Pons (tissue), 1 donor: Measurements from ENCODE around the gene GSK3A.

Experiments used
- DNase-seq: peaks from one replicate; pipeline ENCODE4 v3.0.0-alpha.2; 2016; ENCODE audit warnings: low spot score

The GSK3A gene

DNA sequence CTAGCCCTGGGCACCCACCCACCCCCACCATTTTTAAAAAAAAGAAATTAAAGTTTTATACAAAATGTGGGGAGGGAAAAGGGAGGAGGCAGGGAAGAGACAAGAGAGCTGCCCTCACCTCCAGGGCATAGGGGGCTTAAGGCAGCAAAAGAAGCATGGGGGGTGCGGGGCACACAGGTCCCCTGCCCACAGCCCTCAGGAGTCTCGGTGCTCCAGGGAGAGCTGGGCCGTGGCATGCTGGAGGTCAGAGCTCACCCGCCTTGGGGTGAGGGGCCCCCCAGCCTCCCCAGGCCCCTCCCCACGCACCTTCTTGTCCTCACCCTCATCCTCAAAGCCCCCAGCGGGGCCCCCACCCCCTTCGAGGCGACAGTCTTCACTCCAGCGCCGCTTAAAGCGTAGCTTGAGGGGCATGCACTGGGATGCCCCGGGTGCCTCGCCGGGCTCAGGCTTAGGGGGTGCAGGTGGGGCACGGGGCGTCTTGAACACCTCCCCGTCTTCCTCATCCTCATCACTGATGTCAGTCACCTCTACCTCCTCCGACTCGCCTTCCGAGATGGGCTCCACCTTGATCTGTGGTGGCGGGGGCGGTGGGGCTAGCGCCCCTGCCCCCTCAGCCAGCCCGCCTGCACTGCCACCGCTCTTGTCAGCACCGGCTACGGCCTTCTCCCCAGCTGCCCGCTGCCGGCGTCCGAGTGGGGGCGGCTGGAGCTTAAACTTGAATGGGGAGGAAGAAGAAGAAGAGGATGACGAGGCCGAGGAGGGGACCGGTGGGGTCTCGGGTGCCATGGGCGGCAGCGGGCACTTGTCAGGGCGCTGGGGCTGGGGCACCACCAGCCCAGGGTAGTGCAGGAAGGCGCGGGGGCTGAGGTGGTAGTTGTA lies 6.1 kb upstream of the GSK3A start:
- no peak for DNase-seq

DNA sequence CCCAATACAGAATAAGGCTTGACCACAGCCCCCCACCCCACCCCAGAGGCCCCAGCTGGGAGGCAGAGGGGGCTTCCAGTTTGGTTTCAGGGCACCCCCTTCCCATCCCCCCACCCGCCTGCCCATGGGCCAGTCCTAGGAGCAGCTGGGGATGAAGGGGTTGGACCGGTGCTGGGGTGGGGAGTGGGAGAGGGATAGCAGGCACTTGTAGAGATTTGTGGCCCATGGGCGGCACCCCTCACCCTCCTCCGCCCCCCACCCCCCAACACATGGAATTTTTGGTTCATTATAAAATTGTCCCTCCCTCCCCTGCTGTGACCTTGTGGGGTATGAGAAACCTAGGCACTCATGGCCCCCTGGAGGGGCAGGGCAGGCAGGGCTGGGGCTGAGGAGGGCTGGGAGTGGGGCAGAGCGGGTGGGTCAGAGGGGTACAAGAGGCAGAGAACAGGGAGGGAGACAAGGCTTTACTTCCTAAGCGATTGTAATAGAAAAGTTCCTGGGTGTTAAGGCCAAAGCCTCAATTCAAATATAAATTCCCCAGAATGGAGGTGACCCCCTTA lies 5.3 kb upstream of the GSK3A start:
- no peak for DNase-seq

DNA sequence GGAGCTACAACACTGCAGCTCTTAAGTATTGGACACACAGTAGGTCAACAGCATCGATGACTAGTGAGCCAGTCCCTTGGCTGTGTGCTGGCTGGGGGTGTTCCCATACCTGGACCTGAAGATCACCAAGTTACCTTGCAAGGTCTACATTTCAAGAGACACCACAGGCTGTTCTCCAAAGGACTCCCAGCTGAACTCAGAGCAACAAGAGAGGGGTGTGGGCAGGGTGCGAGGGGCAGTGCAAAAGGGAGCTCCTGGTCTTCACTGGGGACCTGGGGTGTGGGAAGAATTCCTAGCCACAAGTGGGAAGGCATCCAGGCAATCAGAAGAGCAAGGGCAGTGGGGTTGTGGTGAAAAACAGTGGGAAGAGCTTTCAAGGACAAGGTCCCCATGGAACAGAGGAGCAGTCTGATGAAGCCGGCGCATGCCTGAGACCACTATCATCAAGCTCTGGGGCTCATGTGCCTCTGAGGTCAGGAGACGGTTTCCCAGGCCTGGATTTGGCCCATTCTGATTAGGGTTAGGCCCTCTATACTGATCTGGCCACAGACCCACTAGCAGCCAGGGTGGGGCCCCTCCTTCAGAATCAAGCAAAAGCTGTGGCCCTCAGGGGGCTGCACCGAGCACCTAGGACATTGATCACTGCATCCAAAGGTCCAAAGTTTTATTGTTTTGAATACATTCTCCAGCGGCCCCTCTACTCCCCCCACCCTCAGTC lies 4.7 kb upstream of the GSK3A start:
- DNase-seq: no peak

DNA sequence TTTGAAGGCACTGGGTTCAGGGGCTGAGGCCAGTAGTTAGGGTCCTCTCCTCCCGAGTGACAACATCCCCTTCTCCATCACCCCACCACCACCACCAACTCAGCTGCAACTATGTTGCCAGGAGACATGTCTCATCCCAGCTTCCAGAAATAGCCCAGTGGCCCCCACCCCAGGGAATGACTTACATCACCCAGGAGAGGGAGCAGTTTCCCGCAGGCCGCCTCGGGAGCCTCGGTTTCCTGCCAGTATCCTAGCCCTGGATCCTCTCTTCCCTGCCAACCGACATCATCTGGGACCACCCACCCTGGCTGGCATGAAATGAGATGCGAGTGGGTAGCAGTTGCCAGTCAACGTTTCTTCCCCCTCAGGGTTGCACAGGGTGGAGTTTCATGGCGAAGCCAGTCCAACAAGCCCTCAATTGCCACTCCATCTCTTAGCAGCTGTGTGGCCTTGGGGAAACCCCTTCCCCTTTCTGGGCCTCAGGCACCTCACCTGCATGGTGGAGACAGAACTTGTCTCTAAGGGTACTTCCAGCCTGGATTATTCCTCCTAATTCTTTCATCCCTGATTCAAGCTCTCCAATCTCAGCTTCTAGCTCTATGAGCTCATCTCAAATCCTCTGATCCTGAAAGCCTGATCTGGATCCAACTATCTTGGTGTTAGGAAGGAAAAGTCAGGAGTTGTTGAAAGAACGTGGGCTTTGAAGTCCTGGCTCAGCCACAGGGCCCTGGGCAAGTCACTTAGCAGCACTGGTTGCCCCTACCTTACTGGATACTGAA lies 3.9 kb upstream of the GSK3A start:
- DNase-seq: peak; percentile 85

DNA sequence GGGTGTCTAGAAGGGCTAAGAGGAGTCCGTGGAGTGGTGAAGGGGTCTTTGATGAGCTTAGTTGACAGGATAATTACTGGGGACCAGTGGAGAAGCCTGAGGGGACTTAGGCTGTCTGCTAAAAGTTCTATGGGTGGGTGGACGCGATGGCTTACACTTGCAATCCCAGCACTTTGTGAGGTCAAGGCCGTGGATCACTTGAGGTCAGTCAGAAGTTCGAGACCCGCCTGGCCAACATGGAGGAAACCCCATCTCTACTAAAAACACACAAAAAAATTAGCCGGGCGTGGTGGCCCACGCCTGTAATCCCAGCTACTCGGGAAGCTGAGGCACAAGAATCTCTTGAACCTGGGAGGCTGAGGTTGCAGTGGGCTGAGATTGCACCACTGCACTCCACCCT lies 2.8 kb upstream of the GSK3A start:
- DNase-seq: no peak

DNA sequence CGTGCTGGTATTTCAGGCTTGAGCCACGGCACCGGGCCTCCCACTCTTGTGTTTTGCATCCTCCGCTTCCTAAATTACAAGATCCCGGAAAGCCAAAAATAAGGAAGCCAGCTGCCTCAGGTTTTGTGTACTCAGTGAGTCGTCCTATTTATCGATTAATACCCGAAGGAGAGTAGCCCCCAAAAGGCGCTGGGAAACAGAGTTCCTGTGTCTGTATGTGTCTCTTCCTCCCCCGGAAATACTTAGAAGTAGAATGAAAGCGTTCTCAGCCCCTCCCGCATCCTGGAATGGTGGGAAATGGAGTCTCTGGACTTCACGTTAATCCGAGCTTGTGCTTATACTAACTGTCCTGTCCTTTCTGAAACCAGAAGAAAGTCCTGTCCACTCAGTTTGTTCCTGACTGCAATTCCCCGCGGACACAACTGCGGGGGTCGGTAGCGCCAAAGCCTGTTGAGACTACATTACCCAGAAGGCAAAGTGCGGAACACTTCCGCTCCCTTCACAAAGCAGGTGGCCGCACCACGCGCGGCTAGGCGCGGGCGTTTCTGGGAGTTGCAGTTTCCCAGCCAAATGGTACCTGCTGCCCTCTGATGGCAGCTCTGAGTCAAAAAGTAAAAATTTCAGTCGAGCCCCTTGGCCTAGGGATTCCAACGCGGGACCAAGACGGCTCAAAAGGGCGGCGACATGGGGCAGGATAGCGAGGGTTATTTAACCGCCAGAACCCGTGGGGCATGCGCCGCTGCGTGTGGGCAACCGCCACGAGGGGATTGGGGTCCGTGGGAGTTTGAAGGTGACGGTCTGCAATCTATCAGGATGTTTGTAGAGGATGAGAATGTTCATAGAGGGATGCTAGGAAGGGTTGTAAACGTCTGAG lies 2.2 kb upstream of the GSK3A start:
- DNase-seq: peak; percentile 97

DNA sequence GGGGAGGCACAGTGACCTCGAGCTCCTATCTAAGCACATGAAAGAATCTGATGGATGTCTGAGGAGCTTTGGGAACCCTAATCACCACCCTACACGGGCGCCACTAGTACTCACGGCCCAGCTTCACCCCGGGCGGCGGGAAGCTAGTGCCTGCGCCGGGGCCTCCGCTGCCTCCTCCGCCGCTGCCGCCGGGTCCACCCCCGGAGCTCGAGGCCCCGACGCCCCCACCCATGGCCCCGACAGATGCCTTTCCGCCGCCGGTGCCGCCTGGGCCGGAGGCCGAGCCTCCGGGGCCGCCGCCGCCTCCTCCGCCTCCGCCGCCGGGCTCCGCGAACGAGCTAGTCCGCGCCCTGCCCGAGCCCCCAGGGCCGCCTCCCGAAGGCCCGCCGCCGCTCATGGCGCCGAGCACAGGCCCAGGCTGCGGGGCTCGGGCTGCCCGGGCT lies 312 bp downstream of the GSK3A start:
- DNase-seq: no peak

DNA sequence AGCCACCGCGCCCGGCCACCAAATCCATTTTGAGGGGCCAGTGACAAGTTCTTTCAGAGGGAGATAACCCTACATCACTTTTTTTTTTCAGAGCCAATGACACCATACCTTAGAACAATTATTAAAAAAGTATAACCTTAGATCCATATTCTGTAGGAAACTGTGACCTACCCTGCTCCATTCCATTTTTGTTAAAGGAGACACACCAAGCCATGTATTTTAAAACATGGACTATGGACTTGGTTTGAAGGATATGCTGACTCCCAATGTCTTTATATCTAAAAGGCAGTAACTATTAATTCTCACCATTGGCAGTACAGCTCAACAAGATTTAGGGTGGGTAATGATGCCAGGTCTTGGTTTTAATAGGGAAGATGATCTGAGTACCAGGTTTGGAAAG lies 1.1 kb downstream of the GSK3A start:
- DNase-seq: no peak

DNA sequence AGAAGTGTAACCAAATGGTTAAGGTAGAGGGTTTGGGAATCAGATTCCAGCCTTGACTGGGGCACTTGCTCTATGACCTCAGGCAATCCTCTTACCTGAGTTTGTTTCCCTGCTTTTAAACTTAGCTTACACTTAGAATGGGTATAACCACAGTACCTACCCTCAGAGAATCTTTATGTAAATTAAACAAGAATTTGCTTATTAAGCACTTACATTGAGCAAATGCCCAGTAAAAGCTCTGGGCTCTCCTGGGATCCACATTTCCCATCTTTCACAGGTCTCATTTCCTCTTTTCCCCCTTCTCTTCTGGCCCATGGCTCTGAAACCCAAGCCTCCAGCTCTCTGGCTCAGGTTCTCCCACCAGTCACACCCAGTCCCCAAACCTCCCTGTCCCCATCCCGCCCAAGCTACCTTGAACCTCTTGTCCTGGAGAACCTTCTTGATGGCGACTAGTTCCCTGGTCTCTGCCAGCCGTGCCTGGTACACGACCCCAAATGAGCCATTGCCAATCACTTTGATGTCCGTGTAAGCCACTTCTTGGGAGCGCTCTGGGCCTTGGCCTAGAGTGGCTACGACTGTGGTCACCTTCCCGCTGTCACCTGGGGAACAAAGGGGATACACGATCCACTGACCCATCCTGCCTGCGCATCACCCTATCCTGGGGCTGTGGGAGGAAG lies 2.7 kb downstream of the GSK3A start:
- DNase-seq: no peak

DNA sequence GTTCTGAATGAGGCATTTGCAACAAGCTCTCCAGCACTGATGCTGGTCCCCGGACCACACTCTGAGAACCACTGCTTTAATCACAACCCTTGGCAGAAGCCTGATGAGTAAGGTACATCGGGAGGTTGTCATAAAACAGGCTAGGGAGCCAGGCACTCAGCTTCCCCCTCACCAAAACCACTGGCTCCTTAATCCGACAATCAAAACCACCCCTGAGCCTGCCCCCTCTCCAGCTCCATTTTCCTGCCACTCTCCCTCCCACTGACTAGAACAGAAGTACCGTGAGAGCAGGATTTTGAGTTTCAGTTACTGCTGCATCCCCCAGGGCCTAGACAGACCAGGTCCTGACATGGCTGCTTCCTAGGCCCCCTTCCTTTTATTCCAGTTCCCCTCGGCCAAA lies 7.2 kb downstream of the GSK3A start:
- no peak for DNase-seq

DNA sequence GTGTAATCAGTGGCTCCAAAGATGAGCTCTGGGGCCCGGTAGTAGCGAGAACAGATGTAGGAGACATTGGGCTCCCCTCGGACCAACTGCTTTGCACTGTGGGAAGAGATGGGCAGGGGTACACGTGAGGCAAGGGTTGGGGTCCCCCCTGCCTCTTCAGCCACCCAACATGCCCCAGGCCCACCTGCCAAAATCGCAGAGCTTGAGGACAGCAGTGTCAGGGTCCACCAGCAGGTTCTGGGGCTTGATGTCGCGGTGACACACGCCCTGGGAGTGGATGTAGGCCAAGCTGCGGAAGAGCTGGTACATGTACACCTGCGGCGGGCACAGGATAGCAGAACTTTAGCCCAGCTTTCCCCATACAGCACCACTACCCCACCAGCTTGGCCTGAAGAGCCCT lies 8.0 kb downstream of the GSK3A start:
- no peak for DNase-seq

DNA sequence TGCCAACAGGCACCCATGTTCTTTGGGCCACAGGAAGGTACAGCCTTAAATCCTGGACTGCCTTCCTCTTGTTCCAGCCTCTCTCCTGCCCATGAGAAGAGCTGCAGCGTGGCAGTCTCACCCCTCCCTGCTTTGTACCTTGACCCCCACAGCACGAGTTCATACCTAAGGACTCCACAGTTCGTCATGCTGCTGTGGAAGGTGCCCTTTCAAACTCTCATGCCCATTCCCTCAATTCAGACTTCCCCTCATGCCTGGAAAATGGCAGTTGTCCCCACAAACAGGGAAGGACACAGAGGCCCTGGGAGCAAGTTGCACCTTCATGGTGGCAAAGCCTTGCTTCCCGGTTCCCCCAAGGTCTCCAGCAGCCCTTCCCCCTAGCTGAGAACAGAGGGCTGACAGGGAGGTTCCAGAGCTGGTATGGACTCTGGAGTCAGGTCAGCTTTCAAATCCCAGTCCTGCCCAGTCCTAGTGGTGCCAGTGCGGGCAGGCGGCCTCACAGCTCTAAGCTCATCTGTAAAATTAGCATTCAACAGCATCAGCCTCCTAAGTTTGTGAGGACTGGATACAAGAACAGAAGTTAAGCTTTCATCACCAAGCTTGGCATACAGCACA lies 8.6 kb downstream of the GSK3A start:
- DNase-seq: no peak

DNA sequence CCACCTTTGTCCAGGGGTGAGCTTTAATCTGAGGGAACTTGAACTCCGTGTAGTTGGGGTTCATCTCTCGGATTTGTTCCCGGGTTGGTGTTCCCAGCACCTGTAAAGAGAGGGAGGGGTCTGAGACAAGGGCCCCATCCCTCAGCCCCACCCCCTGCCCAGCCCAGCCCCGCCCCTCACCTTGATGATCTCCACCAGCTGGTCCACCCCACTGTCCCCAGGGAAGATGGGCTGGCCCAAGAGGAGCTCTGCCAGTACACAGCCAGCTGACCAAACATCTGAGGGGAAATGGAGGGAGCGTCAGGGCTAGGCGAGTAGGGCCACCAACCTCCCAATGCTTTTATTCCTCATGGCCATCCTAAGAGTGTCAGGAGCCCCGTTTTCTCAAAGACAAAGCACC lies 9.3 kb downstream of the GSK3A start:
- no peak for DNase-seq

DNA sequence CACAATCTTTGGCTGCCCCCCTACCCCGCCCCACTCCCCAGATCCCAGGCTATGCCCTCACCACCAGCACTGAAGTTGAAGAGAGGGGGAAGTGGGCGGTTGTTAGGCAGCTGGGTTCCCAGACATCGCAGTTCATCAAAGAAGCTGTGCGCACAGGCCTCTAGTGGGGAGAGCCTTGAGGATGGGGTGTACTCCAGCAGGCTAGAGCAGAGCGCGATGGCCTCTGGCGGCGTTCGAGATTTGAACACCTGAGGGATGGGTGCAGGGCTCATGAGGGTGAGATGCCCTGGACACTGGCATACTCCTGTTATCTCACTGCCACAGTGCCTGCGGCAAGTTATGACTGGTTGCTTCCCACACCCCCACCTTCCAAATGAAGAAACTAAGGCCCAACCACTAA lies 10.0 kb downstream of the GSK3A start:
- no peak for DNase-seq

DNA sequence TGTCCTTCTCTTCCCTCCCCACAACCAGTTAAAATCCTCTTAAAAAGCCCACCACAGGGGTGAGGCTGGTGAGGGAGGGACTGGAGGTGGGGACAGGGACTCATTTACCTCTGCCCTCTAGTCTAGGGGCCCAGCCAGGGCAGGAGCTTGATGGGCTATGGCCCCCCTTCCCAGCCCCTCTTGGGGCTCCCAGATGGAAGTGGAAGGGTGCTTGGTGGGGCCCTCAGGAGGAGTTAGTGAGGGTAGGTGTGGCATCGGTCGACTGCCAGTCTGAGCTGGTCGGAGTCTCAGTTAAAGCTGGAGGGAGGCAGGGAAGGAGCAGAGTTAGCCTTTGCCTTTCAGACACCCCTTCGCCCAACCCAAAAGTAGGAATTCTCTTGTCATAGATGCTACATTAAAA lies 11.8 kb downstream of the GSK3A start:
- DNase-seq: no peak

DNA sequence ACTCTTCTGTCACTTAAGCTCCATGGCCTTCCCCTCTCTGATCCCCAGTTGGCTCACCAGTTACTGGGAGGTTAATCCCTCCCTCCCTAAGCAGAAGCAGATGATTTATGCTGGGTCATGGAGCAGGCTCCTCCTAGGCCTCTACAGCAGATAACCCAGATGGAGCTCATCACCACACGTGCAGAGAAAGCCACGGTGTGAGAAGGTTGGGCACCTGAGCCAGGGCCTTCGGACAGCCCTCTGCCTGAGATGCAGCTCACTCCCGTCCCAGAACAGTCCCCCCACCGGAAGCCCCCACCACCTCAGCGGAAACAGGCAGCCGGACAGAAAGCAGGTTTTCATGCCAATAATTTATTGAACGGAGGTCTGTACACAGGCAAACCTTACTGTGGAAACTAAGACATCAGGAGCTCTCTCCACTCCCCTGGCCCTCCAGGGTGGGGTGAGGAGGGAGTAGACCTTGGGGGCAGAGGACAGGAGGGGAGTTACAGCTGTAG lies 12.5 kb downstream of the GSK3A start:
- DNase-seq: no peak

DNA sequence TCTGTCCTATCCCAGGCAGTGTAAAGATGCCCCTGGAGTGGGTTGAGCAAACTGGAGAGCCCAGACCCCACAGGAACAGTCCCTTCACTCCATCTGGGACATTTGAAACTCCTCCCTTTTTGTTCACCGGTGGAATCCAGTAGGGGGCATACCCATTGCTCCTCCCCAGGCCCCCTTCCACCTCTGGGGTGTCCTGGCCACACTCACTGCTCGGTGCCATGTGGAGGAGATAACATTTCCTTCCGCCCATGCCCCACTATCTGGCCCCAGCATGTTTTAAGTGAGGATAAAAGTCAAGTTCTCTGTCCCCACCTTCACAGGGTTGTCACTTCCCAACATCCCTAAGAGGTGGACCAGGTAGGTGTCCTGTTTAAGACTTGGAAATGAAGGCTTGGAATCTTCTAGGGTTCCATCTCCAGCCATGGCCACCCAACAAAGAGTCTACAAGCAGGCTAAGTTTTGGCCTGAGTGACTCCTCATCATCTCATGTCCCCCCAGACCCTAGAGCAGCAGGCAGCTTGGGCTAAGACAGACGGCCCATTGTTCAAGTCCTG lies 13.0 kb downstream of the GSK3A start:
- no peak for DNase-seq

DNA sequence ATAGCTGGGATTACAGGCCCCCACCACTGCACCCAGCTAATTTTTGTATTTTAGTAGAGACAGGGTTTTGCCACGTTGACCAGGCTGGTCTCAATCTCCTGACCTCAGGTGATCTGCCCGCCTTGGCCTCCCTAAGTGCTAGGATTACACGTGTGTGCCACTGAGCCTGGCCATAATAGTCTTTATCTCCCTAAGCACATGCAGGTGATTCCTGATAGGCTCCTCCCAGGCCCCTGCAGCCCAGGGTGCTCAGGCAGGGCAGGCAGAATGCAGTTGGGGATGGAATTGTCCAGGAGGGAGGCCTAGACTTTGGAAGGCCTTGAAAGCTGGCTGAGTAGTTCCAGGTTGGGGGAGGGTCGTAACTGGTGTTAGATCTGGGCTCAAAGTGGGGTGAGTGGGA lies 13.8 kb downstream of the GSK3A start:
- no peak for DNase-seq

DNA sequence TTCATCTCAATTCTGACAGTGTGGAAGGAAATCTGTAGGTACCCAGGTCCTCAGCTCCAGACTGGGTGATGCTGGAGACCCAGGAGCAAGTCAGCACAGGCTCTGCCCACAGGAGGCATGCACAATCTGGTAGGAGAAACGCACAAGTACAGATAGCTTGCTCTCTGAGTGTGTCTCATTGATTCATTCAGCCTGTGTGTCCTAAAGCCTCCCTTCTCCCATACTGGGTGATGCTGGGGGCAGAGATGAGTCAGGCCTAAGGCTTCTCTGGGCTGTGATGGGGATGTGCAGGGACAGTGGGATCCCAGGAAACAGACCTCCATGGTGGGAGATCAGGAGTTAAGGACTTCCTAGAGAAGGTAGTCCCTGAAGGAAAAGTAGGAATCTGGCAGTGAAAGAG lies 15.5 kb downstream of the GSK3A start:
- DNase-seq: no peak
